ENCODE results near the gene CLMP.

- no peak for TF ChIP-seq CTCF (IDR thresholded peaks at IDR 0.05)
- TF ChIP-seq POLR2A (IDR thresholded peaks at IDR 0.05) = no peak
Observed at GRCh38 chr11:123211149-123211852, 16.3 kb upstream of the CLMP start.

All from testis (tissue), 2 donors.